ENCODE results near the gene ACSL1. TPM values are rescaled to one million over a fixed set of nuclear protein-coding genes. Genes with fewer than 3 reads are reported as not detected.

Gene ACSL1
- polyA plus RNA-seq, 2 donors: 41.9 to 46.5 TPM

DNA sequence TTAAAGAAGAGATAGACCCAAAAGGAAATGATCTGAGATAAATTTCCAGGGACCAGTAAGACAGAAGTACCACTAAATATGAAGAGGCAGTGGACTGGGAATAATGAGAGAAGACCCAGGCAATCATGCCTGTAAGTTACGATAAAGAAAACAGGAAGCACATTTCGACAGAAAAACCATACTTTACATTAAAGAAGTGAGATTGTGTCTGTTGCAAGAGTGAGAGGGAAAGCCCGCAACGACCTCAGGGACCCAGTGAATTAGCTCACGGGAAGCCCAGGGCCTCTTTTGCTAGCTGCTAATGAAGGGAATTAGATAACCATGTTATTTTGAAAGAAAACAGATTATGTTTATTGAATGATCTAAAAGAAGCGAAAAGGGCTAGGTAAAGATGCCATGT is 28.9 kb upstream of the ACSL1 start:
- no peaks in the 10 kb centered on the region for H3K9me3 ChIP-seq (ENCODE audit: control insufficient read depth in 2 of 2, insufficient read depth in 1 of 2, low read depth in 1 of 2, low read length in 1 of 2)
- H3K27me3 ChIP-seq (ENCODE audit: control insufficient read depth in 1 of 2, insufficient read depth in 2 of 2, low read length in 2 of 2): no peaks in the 10 kb centered on the region
- H3K27ac ChIP-seq (ENCODE audit: low read depth in 2 of 2, low read length in 1 of 2): no peak overlapping the region
- 62 to 67% methylated on average over 6 of the region's 6 CpGs for WGBS, 2 donors
- no peaks in the 10 kb centered on the region for H3K4me1 ChIP-seq (ENCODE audit: control insufficient read depth in 2 of 2, insufficient read depth in 2 of 2, low read length in 1 of 2)
- no peak overlapping the region for H3K4me3 ChIP-seq (ENCODE audit: low read depth in 1 of 2, low read length in 2 of 2)
- H3K36me3 ChIP-seq (ENCODE audit: control insufficient read depth in 2 of 2, insufficient read depth in 2 of 2, low read length in 1 of 2): no peaks in the 10 kb centered on the region

DNA sequence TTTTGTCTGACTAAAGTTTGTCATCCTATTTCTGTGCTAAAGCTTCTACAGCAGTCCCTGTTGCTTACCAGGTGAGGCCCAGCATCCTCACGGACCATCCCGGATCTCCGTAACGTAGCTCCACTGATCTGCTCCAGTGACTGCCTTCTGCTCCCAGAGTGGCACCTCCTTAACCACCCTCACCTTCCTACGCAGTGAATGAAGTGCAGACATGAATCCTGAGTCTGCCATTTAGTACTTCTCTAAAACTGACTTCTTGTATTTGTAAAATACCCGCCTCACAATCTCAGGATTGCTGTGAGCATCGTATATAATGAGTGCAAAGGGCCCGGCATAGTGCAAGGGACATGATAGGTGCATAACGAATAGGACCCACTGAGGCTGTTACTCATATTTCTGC is 27.7 kb upstream of the ACSL1 start:
- no peaks in the 10 kb centered on the region for H3K36me3 ChIP-seq (ENCODE audit: control insufficient read depth in 2 of 2, insufficient read depth in 2 of 2, low read length in 1 of 2)
- H3K4me3 ChIP-seq (ENCODE audit: low read depth in 1 of 2, low read length in 2 of 2): no peak overlapping the region
- no peak overlapping the region for H3K27ac ChIP-seq (ENCODE audit: low read depth in 2 of 2, low read length in 1 of 2)
- H3K9me3 ChIP-seq (ENCODE audit: control insufficient read depth in 2 of 2, insufficient read depth in 1 of 2, low read depth in 1 of 2, low read length in 1 of 2): no peaks in the 10 kb centered on the region
- whole genome bisulfite sequencing, 2 donors: 93 to 94% methylated on average over 9 of the region's 9 CpGs
- no peaks in the 10 kb centered on the region for H3K27me3 ChIP-seq (ENCODE audit: control insufficient read depth in 1 of 2, insufficient read depth in 2 of 2, low read length in 2 of 2)
- no peaks in the 10 kb centered on the region for H3K4me1 ChIP-seq (ENCODE audit: control insufficient read depth in 2 of 2, insufficient read depth in 2 of 2, low read length in 1 of 2)

DNA sequence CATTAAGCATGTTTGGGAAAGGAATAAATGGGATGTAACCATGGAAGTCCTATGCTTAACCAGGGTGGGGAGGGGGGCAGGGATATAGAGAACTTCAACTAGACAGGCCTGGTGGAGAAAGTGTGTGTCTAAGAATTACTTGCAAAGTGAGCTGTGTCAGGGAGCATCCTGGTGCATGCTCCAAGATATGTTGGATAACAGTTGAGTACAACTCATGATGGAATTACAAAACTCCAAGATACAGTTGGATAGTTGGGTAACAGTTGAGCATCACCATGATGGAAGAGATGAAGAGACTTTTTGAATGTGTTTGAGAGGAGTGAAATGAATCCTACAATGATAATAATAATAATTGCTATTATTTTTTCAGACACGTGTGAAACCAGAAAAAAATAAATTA is 26.1 kb upstream of the ACSL1 start:
- WGBS, 2 donors: 0 to 13% methylated on average over 1 of the region's 1 CpG
- Histone ChIP-seq H3K36me3 (ENCODE audit: control insufficient read depth in 2 of 2, insufficient read depth in 2 of 2, low read length in 1 of 2) (no peaks in the 10 kb centered on the region), H3K4me3 (ENCODE audit: low read depth in 1 of 2, low read length in 2 of 2) (no peak overlapping the region), H3K9me3 (ENCODE audit: control insufficient read depth in 2 of 2, insufficient read depth in 1 of 2, low read depth in 1 of 2, low read length in 1 of 2) (no peaks in the 10 kb centered on the region), H3K4me1 (ENCODE audit: control insufficient read depth in 2 of 2, insufficient read depth in 2 of 2, low read length in 1 of 2) (peaks cover 0 to 1% of the 10 kb centered on the region in 2 donors), H3K27ac (ENCODE audit: low read depth in 2 of 2, low read length in 1 of 2) (no peak overlapping the region), H3K27me3 (ENCODE audit: control insufficient read depth in 1 of 2, insufficient read depth in 2 of 2, low read length in 2 of 2) (no peaks in the 10 kb centered on the region)

DNA sequence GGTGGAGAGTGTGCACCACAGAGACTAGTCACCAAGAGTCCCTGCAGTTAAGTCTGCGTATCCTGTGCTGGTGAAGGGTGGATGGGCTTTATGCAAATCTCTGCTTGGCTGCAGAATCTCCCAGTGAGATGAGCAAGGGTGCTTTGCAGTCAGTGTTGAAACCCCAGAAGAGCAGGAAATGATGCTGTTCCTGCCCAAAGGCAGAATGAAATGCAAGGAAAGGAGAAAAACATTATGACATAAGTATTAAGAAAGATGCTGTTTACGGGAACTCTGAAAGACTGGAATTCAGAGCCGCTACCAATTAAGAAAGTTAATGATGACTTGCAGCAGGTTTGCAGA is 25.4 kb upstream of the ACSL1 start:
- Histone ChIP-seq H3K4me1 (ENCODE audit: control insufficient read depth in 2 of 2, insufficient read depth in 2 of 2, low read length in 1 of 2) (peaks cover 0 to 6% of the 10 kb centered on the region in 2 donors), H3K36me3 (ENCODE audit: control insufficient read depth in 2 of 2, insufficient read depth in 2 of 2, low read length in 1 of 2) (no peaks in the 10 kb centered on the region), H3K27me3 (ENCODE audit: control insufficient read depth in 1 of 2, insufficient read depth in 2 of 2, low read length in 2 of 2) (no peaks in the 10 kb centered on the region), H3K4me3 (ENCODE audit: low read depth in 1 of 2, low read length in 2 of 2) (no peak overlapping the region), H3K27ac (ENCODE audit: low read depth in 2 of 2, low read length in 1 of 2) (no peak overlapping the region), H3K9me3 (ENCODE audit: control insufficient read depth in 2 of 2, insufficient read depth in 1 of 2, low read depth in 1 of 2, low read length in 1 of 2) (no peaks in the 10 kb centered on the region)
- WGBS, 2 donors: 66 to 71% methylated on average over 3 of the region's 3 CpGs

DNA sequence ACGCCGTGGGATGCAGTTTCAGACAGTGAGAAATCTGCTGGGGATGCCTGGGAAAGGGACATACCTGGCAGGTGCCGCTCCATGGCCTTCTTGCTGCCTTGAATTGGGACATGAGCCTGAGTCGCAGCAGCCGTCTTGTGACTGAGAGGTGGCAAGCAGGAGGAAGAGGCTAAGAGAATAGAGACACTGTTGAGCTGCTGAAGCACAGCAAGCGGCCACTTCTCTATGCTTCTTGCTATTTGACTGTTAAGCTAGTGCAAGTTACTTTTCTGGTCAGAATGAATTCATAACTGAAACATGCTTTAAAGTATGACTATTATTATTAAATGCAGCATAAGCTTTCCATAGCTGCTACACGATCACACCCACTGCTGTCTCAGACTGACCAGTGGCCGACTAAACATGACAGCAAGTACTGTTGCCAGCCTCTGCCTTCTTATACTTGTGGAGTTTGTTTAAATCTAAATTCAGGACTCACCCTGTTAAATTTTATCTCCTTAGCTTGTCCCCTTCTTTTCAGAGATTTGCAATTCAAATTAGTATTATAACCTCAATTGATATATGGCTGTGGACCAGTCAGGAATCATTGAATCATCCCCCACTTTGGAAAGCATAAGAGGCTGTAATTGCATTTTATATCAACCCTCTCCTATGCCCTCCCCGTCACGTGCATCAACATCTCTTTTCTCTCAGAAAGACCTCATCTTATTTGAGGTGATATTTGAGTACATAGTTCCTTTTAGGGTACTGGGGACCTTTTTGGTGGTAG is 24.8 kb upstream of the ACSL1 start:
- no peaks in the 10 kb centered on the region for H3K36me3 ChIP-seq (ENCODE audit: control insufficient read depth in 2 of 2, insufficient read depth in 2 of 2, low read length in 1 of 2)

DNA sequence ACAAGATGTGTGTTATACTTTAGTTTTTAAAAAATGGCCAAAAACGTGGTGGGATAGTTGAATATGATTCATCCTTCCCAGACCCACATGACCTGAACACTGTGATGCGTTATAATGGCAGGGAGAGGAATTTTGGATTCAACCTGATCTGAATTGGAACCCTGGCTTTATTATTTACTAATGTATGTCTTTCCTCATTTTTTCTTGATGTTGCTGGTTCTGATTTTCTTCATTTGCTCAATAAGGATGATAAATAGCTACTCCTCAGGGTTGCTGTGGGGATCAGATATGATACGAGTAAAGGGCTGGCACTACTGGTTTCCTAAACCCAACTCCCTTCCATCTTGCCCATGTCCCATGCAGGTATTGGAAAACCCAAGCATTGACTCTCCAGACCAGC is 24.2 kb upstream of the ACSL1 start:
- no peak overlapping the region for H3K4me3 ChIP-seq (ENCODE audit: low read depth in 1 of 2, low read length in 2 of 2)
- no peak overlapping the region for H3K27ac ChIP-seq (ENCODE audit: low read depth in 2 of 2, low read length in 1 of 2)
- H3K4me1 ChIP-seq (ENCODE audit: control insufficient read depth in 2 of 2, insufficient read depth in 2 of 2, low read length in 1 of 2): peaks cover 1 to 9% of the 10 kb centered on the region in 2 donors
- WGBS, 2 donors: 65 to 72% methylated on average over 3 of the region's 3 CpGs
- H3K9me3 ChIP-seq (ENCODE audit: control insufficient read depth in 2 of 2, insufficient read depth in 1 of 2, low read depth in 1 of 2, low read length in 1 of 2): no peaks in the 10 kb centered on the region
- H3K36me3 ChIP-seq (ENCODE audit: control insufficient read depth in 2 of 2, insufficient read depth in 2 of 2, low read length in 1 of 2): no peaks in the 10 kb centered on the region
- H3K27me3 ChIP-seq (ENCODE audit: control insufficient read depth in 1 of 2, insufficient read depth in 2 of 2, low read length in 2 of 2): no peaks in the 10 kb centered on the region

More for the DNA sequence above, 24.8 kb upstream of the ACSL1 start:
- H3K9me3 ChIP-seq (ENCODE audit: control insufficient read depth in 2 of 2, insufficient read depth in 1 of 2, low read depth in 1 of 2, low read length in 1 of 2): no peaks in the 10 kb centered on the region
- H3K4me1 ChIP-seq (ENCODE audit: control insufficient read depth in 2 of 2, insufficient read depth in 2 of 2, low read length in 1 of 2): peaks cover 0 to 7% of the 10 kb centered on the region in 2 donors
- WGBS, 2 donors: 76 to 79% methylated on average over 10 of the region's 10 CpGs
- no peak overlapping the region for H3K27ac ChIP-seq (ENCODE audit: low read depth in 2 of 2, low read length in 1 of 2)
- no peaks in the 10 kb centered on the region for H3K27me3 ChIP-seq (ENCODE audit: control insufficient read depth in 1 of 2, insufficient read depth in 2 of 2, low read length in 2 of 2)
- no peak overlapping the region for H3K4me3 ChIP-seq (ENCODE audit: low read depth in 1 of 2, low read length in 2 of 2)

DNA sequence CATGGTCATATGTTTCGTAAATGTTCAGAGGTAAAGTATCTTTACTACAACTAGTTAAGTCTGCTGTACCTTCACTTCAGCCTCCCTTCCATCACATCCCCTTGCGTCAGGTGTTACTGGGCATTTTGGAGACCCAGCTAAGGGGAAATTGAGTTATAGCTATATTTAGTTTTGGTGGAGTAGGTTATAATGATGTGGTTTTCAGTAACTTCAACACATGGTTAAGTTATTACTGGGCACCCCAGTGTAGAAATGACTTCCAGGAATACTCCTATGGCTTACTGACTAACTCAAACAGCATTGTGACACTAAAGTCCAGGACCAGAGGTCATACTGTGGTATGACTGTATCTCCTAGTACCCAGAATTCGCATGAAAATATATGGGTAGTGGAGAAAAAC is 23.4 kb upstream of the ACSL1 start:
- Histone ChIP-seq H3K4me3 (ENCODE audit: low read depth in 1 of 2, low read length in 2 of 2) (no peak overlapping the region), H3K4me1 (ENCODE audit: control insufficient read depth in 2 of 2, insufficient read depth in 2 of 2, low read length in 1 of 2) (peaks cover 2 to 10% of the 10 kb centered on the region in 2 donors), H3K27ac (ENCODE audit: low read depth in 2 of 2, low read length in 1 of 2) (no peak overlapping the region), H3K27me3 (ENCODE audit: control insufficient read depth in 1 of 2, insufficient read depth in 2 of 2, low read length in 2 of 2) (no peaks in the 10 kb centered on the region), H3K9me3 (ENCODE audit: control insufficient read depth in 2 of 2, insufficient read depth in 1 of 2, low read depth in 1 of 2, low read length in 1 of 2) (no peaks in the 10 kb centered on the region), H3K36me3 (ENCODE audit: control insufficient read depth in 2 of 2, insufficient read depth in 2 of 2, low read length in 1 of 2) (no peaks in the 10 kb centered on the region)
- WGBS, 2 donors: 62 to 65% methylated on average over 3 of the region's 3 CpGs

DNA sequence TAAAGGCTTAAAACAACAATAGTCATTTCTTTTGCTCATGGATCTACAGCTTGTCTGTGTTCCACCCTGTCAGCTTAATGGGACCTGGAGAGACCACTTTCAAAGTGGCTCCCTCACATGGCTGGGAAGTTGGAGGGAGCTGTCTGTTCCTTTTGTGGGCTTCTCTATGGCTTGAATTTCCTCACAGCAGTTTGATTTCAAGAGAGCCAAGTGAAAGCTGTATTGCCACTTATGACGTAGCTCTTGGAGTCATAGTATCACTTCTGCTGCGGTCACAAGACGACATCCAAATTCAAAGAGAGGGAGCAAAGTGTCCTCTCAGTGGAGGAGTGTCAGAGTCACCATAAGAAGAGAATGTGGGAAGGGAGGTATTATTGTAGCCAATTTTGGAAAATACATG is 22.7 kb upstream of the ACSL1 start:
- H3K9me3 ChIP-seq (ENCODE audit: control insufficient read depth in 2 of 2, insufficient read depth in 1 of 2, low read depth in 1 of 2, low read length in 1 of 2): peaks cover 0 to 2% of the 10 kb centered on the region in 2 donors
- no peaks in the 10 kb centered on the region for H3K27me3 ChIP-seq (ENCODE audit: control insufficient read depth in 1 of 2, insufficient read depth in 2 of 2, low read length in 2 of 2)
- H3K4me3 ChIP-seq (ENCODE audit: low read depth in 1 of 2, low read length in 2 of 2): no peak overlapping the region
- H3K36me3 ChIP-seq (ENCODE audit: control insufficient read depth in 2 of 2, insufficient read depth in 2 of 2, low read length in 1 of 2): no peaks in the 10 kb centered on the region
- 79 to 88% methylated on average over 3 of the region's 3 CpGs for WGBS, 2 donors
- H3K4me1 ChIP-seq (ENCODE audit: control insufficient read depth in 2 of 2, insufficient read depth in 2 of 2, low read length in 1 of 2): peaks cover 2 to 10% of the 10 kb centered on the region in 2 donors
- H3K27ac ChIP-seq (ENCODE audit: low read depth in 2 of 2, low read length in 1 of 2): no peak overlapping the region

DNA sequence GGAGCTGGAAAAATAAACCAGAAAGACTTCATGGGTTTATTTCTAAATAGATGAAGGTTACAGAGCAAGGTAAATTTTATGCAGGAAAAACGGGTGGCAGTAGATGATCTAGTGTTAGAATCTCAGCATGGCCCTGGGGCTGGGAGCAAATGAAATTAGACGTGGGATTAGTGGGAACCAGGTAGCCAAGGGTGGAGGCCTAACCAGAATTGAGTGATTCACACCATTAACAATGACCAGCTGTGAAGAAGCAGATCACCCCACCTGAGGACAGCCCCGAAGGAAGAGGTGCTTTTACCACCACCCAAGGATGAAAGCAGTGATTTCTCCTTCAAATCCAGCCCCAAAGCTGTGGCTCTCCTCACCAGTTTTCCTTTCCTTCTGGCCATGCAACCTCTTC is 20.8 kb upstream of the ACSL1 start:
- H3K9me3 ChIP-seq (ENCODE audit: control insufficient read depth in 2 of 2, insufficient read depth in 1 of 2, low read depth in 1 of 2, low read length in 1 of 2): peaks cover 0 to 2% of the 10 kb centered on the region in 2 donors
- H3K4me1 ChIP-seq (ENCODE audit: control insufficient read depth in 2 of 2, insufficient read depth in 2 of 2, low read length in 1 of 2): peaks cover 2 to 10% of the 10 kb centered on the region in 2 donors
- H3K36me3 ChIP-seq (ENCODE audit: control insufficient read depth in 2 of 2, insufficient read depth in 2 of 2, low read length in 1 of 2): no peaks in the 10 kb centered on the region
- no peaks in the 10 kb centered on the region for H3K27me3 ChIP-seq (ENCODE audit: control insufficient read depth in 1 of 2, insufficient read depth in 2 of 2, low read length in 2 of 2)
- no peak overlapping the region for H3K4me3 ChIP-seq (ENCODE audit: low read depth in 1 of 2, low read length in 2 of 2)
- 66 to 68% methylated on average over 3 of the region's 3 CpGs for WGBS, 2 donors
- peak overlapping the region; percentile 47 to 84 for H3K27ac ChIP-seq (ENCODE audit: low read depth in 2 of 2, low read length in 1 of 2)

DNA sequence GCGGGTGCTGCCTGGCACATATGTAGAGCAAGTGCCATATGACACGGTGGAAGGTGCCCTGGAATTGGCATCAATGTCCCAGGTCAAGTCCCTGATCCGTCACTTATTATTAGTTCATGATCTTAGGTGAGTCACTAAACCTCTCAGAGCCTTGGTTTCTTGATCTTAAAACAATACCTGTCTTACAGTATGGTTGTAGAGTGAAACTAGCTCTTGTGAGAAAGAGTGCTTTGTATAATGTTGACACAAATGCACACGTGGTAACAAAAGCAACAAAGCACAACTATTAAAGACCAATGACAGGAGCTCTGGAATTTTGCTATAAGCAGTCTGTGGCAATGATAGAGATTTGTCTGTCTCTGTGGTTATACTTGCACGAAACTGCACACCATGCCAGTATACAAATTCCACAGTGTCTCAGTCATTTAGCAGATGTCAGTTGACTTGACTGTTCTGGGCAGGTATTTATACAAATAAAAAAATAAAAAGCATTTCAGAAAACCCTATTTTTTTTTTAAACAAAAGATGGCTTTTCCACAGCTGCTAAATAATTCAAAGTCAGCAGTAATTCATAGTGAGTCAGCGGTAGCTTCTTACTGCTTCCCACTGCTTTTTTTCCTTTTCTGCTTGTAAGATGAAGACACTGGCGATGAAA is 19.7 kb upstream of the ACSL1 start:
- 48 to 60% methylated on average over 7 of the region's 7 CpGs for WGBS, 2 donors
- H3K4me1 ChIP-seq (ENCODE audit: control insufficient read depth in 2 of 2, insufficient read depth in 2 of 2, low read length in 1 of 2): peaks cover 2 to 10% of the 10 kb centered on the region in 2 donors
- no peak overlapping the region for H3K4me3 ChIP-seq (ENCODE audit: low read depth in 1 of 2, low read length in 2 of 2)
- no peaks in the 10 kb centered on the region for H3K27me3 ChIP-seq (ENCODE audit: control insufficient read depth in 1 of 2, insufficient read depth in 2 of 2, low read length in 2 of 2)
- peaks cover 0 to 2% of the 10 kb centered on the region in 2 donors for H3K9me3 ChIP-seq (ENCODE audit: control insufficient read depth in 2 of 2, insufficient read depth in 1 of 2, low read depth in 1 of 2, low read length in 1 of 2)
- H3K36me3 ChIP-seq (ENCODE audit: control insufficient read depth in 2 of 2, insufficient read depth in 2 of 2, low read length in 1 of 2): no peaks in the 10 kb centered on the region
- H3K27ac ChIP-seq (ENCODE audit: low read depth in 2 of 2, low read length in 1 of 2): peak overlapping the region; percentile 74 to 85

Measured in esophagus (tissue), 2 donors.